Spleen (tissue), 7 donors: Measurements from ENCODE around the gene RPL36AL.
"Not testable (repeated sequence)": the region's sequence is repeated elsewhere in the genome, so short reads cannot be mapped to it uniquely, and the experiment has no call there.

ENCODE experiments used
- POLR2A ChIP-seq, 3 donors: fragments of 450-650 bp; IDR thresholded peaks; one replicate each; pipeline ENCODE4 v1.5.1; 2017; ENCODE audit warnings: antibody characterized with exemption in 3 of 3, mild to moderate bottlenecking in 1 of 3
- POLR2AphosphoS5 ChIP-seq, 3 donors: sonication (generic); formaldehyde crosslinking; IDR thresholded peaks; one replicate each; pipeline ENCODE4 v1.5.1; 2017; ENCODE audit warnings: antibody characterized with exemption in 3 of 3
- TF ChIP-seq, protein P1 (sequence below), 11 experiments: fragments of 200-600 bp in 7 of 11; fragments of 450-650 bp in 4 of 11; sonication (generic) in 4 of 11; IDR thresholded peaks in 8 of 11; conservative IDR thresholded peaks in 3 of 11; 1 replicate in 7 of 11; 2 replicates in 4 of 11; pipeline versions ENCODE4 v1.4.0 to v1.8.0; 2016 to 2021; ENCODE audit warnings: antibody characterized with exemption in 11 of 11, inconsistent platforms in 4 of 11, mild to moderate bottlenecking in 1 of 11
- donor health status: DM: no; HTN: no; CAD: no; lungs with moderate emphysema.
- donor health status: DM: no; HTN: no; CAD: no.
- donor health status: DM: no; HTN: no; CAD: no.

- TF ChIP-seq, protein P1, sequence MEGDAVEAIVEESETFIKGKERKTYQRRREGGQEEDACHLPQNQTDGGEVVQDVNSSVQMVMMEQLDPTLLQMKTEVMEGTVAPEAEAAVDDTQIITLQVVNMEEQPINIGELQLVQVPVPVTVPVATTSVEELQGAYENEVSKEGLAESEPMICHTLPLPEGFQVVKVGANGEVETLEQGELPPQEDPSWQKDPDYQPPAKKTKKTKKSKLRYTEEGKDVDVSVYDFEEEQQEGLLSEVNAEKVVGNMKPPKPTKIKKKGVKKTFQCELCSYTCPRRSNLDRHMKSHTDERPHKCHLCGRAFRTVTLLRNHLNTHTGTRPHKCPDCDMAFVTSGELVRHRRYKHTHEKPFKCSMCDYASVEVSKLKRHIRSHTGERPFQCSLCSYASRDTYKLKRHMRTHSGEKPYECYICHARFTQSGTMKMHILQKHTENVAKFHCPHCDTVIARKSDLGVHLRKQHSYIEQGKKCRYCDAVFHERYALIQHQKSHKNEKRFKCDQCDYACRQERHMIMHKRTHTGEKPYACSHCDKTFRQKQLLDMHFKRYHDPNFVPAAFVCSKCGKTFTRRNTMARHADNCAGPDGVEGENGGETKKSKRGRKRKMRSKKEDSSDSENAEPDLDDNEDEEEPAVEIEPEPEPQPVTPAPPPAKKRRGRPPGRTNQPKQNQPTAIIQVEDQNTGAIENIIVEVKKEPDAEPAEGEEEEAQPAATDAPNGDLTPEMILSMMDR (IDR thresholded peaks at IDR 0.05 in 8 of 11, conservative IDR thresholded peaks at IDR 0.05 in 3 of 11) = not testable (repeated sequence)
- TF ChIP-seq POLR2AphosphoS5, POLR2A (IDR thresholded peaks at IDR 0.05): not testable (repeated sequence)
Observed at GRCh38 chr14:49657500-49657899, 37.1 kb upstream of the RPL36AL start.
